Measurements from ENCODE around the gene P4HA1. TPM values are rescaled to one million over a fixed set of nuclear protein-coding genes. Genes with fewer than 3 reads are reported as not detected.
"Not testable (repeated sequence)": the region's sequence is repeated elsewhere in the genome, so short reads cannot be mapped to it uniquely, and the experiment has no call there.

P4HA1 gene
- polyA plus RNA-seq, 4 donors: 67.5 to 101 (median 82.6) TPM

- not testable (repeated sequence) for DNase-seq (ENCODE audit: low read depth in 4 of 4, low spot score in 2 of 4)
Observed at GRCh38 chr10:72984618-72985017, 112.0 kb downstream of the P4HA1 start.

- no peak for DNase-seq (ENCODE audit: low read depth in 4 of 4, low spot score in 2 of 4)
Observed at GRCh38 chr10:72981882-72982529, 114.7 kb downstream of the P4HA1 start.

DNA sequence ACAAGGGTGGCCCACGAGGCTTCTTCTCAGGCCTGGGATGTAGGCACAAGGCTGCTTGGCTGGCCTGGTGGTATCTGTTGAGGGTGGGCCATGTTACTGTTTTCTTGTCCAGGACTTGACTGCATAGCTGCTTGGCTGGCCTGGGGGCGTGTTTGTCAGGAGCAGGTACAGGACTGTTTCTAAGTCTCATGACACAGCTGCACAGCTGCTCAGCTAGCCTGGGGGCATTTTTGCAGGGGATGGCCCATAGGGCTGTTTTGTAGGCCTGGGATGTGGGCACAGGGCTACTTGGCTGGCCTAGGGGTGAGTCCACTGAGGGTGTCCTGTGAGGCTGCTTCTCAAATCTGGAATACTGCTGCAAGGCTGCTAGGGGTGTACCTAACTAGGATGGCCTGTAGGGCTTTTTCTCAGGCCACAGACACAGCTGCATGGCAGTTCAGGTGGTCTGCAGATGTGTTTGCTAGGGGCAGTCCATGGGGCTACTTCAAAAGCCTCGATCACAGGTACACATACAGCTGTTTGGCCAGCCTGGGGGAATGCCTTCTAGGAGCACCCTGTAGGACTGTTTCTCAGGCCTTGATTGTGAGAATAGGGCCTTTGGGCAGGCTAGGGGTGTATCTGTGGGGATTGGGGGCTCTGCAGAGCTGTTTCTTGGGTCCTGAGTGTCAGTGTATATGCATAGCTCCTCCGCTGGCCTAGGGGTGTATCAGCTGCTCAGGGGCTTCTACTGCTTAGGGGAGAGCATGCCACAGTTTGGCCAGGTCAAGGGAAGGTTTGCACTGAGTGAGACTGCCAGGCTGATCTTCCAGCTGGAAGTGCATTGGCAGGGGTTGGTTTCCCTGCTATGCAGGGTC, 115.4 kb downstream of the P4HA1 start:
- DNase-seq (ENCODE audit: low read depth in 4 of 4, low spot score in 2 of 4): no peak

- DNase-seq (ENCODE audit: low read depth in 4 of 4, low spot score in 2 of 4): no peak
Observed at GRCh38 chr10:72980348-72980747, 116.3 kb downstream of the P4HA1 start.

DNA sequence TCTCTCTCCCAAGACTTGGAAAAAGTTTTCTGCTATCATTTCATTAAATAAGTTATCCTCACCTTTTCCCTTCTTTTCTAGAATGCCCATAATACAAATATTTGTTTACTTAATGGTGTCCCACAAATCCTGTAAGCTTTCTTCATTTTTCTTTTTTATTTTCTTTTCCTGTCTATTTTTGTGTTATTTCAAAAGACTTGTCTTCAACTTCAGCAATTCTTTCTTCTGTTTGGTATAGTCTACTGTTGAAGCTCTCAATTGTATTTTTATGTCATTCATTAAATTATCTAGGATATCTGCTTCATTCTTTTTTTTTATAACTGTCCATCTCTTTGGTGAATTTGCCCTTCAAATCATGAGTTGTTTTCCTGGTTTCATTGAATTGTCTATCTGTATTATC, 117.0 kb downstream of the P4HA1 start:
- no peak for DNase-seq (ENCODE audit: low read depth in 4 of 4, low spot score in 2 of 4)

DNA sequence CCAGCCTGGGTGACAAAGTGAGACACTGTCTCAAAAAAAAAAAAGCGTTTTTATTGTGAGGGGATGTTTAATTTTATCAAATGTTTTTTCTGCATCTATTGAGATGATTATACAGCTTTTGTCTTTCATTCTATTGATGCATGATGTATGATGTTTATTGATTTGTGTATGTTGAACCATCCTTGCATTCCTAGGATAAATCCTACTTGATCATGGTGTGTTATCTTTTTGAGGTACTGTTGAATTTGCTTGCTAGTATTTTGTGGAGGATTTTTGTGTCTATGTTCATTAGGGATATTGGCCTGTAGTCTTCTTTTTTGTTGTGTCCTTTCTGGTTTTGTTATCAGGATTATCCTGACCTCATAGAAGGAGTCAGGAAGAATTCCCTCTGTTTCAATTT, 119.8 kb downstream of the P4HA1 start:
- no peak for DNase-seq (ENCODE audit: low read depth in 4 of 4, low spot score in 2 of 4)

Other genes with a start within 250 kb of the P4HA1 start
- 1 to 10 TPM; 2.0 to 3.9 (median 2.8) TPM for gene OIT3, start 203.1 kb downstream of the P4HA1 start, polyA plus RNA-seq (ENCODE audit: insufficient read length in 4 of 4)
- 1 to 10 TPM; 5.6 to 8.7 (median 6.6) TPM for gene PLA2G12B, start 142.1 kb downstream of the P4HA1 start, polyA plus RNA-seq (ENCODE audit: insufficient read length in 4 of 4)
- gene NUDT13, start 13.6 kb upstream of the P4HA1 start, polyA plus RNA-seq (ENCODE audit: insufficient read length in 4 of 4): 10 to 100 TPM in 1 of 4 donors, 1 to 10 TPM in 3; 4.1 to 10.1 (median 6.1) TPM
- gene ECD, start 71.1 kb upstream of the P4HA1 start, polyA plus RNA-seq (ENCODE audit: insufficient read length in 4 of 4): 10 to 100 TPM; 33.6 to 40.9 (median 37.7) TPM
- 10 to 100 TPM; 33.4 to 56.7 (median 46.6) TPM for gene FAM149B1, start 71.3 kb upstream of the P4HA1 start, polyA plus RNA-seq (ENCODE audit: insufficient read length in 4 of 4)
- gene DNAJC9, start 150.4 kb upstream of the P4HA1 start, polyA plus RNA-seq (ENCODE audit: insufficient read length in 4 of 4): 10 to 100 TPM; 27.8 to 39.3 (median 35.0) TPM
- gene MRPS16, start 155.8 kb upstream of the P4HA1 start, polyA plus RNA-seq (ENCODE audit: insufficient read length in 4 of 4): 10 to 100 TPM; 77.4 to 96.8 (median 86.0) TPM